Posterior vena cava (tissue), 2 donors: ENCODE measurements around the gene JMJD6. TPM values are rescaled to one million over a fixed set of nuclear protein-coding genes. Genes with fewer than 3 reads are reported as not detected.
"Not testable (repeated sequence)": the region's sequence is repeated elsewhere in the genome, so short reads cannot be mapped to it uniquely, and the experiment has no call there.

Source experiments
- DNase-seq: peaks from one replicate; pipeline ENCODE4 v3.0.0-alpha.2; 2020; ENCODE audit warnings: low spot score
- intact Hi-C, 2 donors: fragments of 100-400 bp; cut with DNase I; formaldehyde crosslinking; loops; one replicate each; pipeline versions ENCODE4 v1.14.1 to v1.14.2; 2022 to 2023
- total RNA-seq, 2 donors: library from RNA; stranded (reverse); fragmentation: NEBNext Ultra II Directional; extraction: Animal tissue kit (Norgen Biotek cat#: 25700); gene quantifications; one replicate each; pipeline ENCODE4 v1.2.1, GENCODE V29; 2021
- donor health status: DM: yes; HTN: yes; CAD: no.
- donor health status: DM: yes; HTN: yes; CAD: no.

JMJD6 gene
- total RNA-seq, 2 donors from 2014 or later, result 32.1 to 43.0 TPM

DNA sequence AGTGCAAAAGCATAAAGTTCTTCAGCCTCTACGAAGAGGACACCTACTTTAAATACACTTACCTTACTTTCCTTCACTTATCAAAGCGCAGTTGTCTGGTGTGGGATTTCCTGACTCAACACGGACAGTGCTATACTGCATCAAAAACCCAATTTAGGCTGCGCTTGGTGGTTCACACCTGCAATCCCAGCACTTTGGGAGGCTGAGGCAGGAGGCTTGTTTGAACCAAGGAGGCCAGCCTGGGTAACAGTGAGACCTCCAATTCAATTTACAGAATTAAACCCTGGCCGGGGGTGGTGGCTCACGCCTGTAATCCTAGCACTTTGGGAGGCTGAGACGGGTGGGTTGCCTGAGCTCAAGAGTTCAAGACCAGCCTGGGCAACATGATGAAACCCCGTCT is 4.1 kb downstream of the JMJD6 start:
- no peak for DNase-seq
- intact Hi-C loops, result loop anchor here in 1 of 2 donors (5.0 kb wide), 1 partner anchor 570 kb away; no protein-coding TSS in a partner anchor

DNA sequence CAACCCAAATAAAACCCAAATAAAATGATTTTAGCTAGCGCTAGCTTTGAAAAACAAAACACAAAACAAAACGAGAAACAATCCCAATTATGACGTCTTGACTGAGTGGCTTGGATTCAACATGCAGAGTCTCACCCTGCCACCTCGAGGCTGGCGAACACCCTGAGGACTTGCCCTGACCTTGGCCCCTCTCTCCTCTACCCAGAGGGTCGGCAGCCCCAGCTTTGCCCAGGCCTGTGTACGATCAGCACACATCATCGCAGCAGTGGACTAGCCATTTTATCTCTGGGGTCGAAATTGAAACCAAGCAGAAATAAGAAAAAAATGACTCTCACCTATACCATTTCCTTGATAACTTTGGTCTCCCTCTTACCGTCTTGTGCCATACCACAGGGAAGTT is 4.9 kb downstream of the JMJD6 start:
- intact Hi-C loops, result loop anchor here in 1 of 2 donors (5.0 kb wide), 1 partner anchor 569 kb away; no protein-coding TSS in a partner anchor
- no peak for DNase-seq

DNA sequence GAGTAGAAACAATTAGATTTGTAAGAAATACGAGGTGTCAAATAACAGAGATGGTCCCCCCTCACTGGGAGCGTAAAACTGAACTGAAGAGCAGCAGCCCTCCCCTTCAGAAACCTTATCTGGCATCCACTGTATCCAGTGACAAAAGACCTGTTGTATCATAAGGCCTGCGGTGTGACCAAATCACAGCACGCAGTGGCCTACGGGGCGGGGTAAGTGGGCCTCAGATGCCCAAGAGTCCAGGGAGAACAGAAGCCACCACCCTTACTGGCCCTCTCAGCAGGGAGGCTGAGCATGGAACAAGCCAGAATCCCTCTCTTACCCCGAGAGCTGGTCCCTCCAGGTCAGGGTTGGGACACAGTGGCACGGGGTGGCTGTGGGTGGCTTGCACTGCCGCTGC is 5.5 kb downstream of the JMJD6 start:
- intact Hi-C loops, result loop anchor here in 1 of 2 donors (5.0 kb wide), 1 partner anchor 569 kb away; no protein-coding TSS in a partner anchor
- no peak for DNase-seq

DNA sequence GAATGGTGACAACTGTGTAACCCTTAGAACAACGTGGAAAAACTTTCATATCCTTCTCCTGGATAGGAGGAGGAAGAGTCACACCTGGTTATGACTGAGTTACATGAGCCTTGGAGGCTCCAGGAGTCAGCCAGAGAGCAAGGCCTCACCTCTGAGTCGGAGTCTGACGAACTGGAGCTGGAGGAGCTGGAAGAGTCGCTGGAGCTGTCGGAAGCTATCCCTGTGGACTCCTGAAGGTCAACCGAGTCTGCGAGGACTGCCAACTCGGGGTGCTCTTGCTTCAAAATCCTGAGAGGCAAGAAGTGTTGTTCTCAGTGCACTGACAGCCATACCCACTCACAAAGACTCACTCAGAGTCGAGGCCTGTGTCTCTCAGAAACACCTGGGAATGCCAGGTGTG is 6.2 kb downstream of the JMJD6 start:
- DNase-seq, result no peak
- intact Hi-C loops, result loop anchor here in 1 of 2 donors (5.0 kb wide), 1 partner anchor 568 kb away; no protein-coding TSS in a partner anchor

DNA sequence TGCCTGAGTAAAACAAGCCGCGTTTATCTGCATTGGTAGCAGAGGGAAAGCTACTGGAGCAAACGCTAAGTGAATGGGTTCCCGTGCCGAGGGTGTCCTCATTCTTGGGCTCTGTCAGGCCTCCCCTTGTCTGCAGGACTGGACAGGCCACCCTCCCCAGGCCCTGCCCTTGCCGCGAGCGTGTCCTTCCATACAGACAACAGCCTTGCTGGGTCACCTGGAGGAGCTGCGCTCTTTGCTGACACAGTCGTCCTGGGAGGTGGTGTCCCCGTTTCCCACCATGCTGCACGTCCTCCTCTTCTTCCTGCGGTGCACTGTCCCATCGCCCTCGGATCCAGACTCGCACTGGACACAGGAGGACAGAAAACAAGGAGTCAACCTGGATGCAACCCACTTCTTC is 7.9 kb downstream of the JMJD6 start:
- intact Hi-C loops, result loop anchor here in 1 of 2 donors (5.0 kb wide), 1 partner anchor 36 kb away; no protein-coding TSS in a partner anchor
- DNase-seq, result no peak

DNA sequence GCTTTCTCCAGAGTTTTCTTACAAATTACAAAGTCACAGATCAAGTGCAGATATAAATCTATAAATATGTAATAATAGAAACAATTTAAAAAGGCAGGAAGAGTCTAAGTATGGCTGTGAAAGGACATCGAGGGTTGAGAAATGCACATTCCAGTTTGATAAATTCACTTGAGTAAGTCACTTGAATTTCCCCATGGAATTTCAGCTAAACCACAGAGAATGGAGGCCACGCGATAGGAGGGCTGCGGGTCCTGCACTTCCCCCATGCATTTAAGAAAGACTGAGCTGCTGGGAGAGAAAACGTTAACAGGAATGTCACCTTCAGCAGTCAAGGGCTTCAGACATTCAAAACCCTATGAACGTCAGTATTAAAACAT is 9.6 kb downstream of the JMJD6 start:
- DNase-seq, result no peak
- intact Hi-C loops, result loop anchor here in 1 of 2 donors (5.0 kb wide), 1 partner anchor 35 kb away; no protein-coding TSS in a partner anchor

DNA sequence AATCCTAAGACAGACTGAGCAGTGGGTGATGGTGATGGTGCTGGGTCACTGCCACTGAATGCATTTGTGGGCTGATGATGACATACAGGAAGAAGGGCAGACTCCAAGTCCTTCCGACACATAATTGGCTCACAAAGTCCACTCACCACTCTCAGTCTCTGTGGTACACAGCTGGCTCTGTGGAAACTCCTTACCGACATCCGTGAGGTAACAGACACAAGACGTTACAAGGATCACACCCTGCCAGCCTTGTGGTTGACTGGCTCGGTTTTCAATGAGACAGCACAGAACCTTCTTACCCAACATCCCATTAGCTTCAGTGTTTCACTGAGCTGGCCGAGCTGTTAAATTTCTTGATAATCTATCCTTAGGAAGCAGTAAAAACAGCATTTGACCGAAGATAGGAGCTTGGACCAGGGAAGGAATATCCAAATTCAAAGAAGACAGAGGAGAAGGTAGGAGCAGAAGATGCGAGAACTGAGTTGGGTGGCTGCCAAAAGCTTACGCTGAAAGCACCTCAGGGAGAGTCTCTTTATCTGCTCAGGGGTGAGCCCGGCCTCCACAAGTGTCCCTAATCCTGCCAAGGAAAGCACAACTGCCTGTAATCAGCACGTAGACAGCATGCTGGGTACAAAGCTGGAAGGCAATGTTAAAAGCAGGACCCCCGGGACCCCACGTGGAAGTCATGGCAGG is 10.1 kb downstream of the JMJD6 start:
- DNase-seq, result peak; percentile 91
- intact Hi-C loops, result loop anchor here in 1 of 2 donors (5.0 kb wide), 1 partner anchor 34 kb away; no protein-coding TSS in a partner anchor

DNA sequence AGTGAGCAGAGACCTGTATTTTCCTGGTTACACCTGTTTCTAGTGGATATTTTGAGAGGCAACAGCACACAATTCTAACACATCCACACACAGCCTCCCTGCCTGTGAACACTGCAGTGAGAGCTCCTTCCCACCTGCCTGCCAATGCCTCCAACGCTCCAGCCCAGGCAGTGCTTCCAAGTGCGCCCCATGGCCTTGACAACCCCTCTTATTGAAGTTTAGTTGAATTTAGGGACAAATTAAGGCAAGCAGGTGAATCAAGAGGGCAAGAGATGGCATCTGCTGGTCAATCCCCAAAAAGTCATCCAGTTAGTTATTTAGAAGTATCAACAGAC is 10.9 kb downstream of the JMJD6 start:
- no peak for DNase-seq
- intact Hi-C loops, result loop anchor here in 1 of 2 donors (5.0 kb wide), 1 partner anchor 33 kb away; no protein-coding TSS in a partner anchor

DNA sequence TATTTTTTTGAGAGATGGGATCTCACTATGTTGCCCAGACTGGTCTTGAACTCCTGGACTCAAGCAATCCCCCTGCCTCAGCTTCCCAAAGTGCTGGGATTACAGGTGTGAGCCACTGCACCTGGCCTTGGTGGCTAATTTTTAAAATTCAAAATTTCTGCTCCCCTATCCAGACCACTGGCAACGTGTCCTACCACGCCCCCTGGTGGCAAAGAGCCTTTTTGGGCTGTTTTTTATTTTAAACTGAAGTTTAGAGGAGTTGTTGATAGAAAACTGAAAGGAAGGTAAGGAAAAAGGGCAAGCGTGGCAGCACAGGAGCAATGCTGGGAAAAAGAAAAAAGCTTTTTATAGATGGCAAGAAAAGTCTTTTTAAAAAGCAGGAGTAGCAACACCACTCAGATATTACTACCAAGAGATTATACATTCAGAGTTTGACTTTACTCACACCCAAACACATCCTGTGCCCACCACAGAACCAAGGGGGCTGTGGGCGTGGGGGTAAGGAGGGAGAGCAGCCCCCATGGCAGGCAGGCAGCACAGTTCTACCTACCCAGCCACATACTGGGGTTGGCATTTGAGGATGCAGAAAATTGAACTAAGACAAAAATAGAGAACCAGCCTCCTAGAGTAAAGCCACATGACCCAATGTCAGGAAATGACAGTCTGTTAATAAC is 11.4 kb downstream of the JMJD6 start:
- DNase-seq, result peak; percentile 89

DNA sequence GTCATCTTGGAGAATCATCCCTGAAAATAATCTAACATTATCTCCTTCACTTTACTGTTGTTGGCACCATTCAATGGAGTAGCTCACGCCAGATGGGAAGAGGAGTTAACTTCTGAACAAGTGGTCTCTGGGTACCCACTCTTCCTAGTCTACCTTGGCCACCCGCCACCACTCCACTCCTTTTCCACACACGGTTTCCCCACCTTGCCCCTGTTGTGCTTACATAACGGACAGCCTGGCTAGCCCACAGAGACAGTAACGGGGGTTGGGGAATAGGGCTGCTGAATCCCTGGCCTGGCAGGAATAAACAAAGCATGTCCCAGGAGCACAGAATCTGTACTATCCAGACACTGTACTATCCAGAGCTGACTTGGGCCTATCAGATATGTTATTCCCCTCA is 12.1 kb downstream of the JMJD6 start:
- DNase-seq, result no peak
- intact Hi-C loops, result no loop called here

More for the DNA sequence above, 11.4 kb downstream of the JMJD6 start:
- intact Hi-C loops, result loop anchor here in 1 of 2 donors (5.0 kb wide), 1 partner anchor 33 kb away; no protein-coding TSS in a partner anchor

DNA sequence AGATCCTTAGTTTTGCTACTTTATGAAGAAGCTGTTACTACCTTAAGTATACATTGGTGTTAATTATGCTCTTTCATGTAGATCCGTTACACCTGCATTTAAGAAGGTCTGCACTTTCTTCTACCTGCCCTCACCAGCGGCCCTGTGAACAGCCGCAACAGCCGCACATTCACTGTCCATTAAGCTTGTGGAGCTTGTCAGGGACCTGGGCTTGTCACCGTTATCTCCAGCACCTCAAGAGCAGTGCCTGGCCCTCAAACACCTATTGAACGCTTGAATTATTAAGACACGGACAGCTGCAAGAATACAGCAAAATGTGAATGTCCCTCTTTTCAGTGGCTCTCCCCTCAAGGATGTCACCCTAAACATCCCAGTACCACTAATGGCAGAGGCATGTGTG is 12.6 kb downstream of the JMJD6 start:
- DNase-seq, result no peak
- intact Hi-C loops, result no loop called here

DNA sequence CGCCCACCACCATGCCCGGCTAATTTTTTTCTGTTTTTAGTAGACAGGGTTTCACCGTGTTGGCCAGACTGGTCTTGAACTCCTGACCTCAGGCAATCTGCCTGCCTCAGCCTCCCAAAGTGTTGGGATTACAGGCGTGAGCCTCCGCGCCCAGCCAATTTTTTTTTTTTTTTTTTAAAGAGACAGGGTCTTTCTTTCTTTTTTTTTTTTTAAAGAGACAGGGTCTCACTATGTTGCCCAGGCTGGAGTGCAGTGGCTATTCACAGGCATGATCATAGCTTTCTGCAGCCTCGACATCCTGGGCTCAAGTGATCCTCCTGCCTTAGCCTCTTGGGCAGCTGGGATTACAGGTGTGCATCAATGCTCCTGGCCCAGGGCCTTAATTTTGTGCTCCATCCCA is 14.1 kb downstream of the JMJD6 start:
- intact Hi-C loops, result not testable (repeated sequence)
- DNase-seq, result peak; percentile 16

DNA sequence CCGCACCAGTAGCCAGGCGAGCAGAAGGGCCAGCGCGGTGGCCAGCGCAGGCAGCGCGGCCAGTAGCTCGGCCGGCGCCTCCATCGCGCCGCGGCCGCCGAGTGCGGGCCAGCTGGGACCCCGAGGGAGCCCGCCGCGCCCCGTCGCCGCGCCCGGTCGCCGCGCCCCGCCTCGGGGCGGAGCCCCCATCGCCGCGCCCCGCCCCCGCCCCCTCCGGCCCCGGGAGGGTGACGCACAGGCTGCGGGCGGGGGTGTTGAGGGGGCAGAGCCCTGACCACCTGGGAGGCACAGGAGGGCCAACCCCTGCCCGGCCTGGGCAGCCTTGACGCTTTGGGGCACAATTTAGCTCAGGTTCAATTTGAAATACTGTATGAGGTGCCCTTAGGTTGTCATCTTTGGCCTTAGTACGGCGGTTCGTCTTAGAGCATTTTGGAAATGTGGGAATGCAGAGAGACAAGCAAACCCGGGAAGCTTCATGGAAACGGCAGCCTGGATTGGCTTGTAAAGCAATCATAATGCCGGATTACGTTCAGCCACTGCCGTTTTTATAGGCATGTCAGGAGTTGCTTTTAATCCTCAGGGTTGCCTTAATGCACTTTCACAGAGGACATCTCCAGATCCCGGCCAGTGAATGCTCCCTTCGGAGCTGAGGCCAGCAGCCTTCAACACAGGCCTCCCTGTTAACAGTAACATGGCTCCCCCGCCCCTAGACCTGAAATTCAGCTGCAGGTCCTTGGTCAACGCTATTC is 15.4 kb downstream of the JMJD6 start, which contains the start of gene MXRA7:
Gene MXRA7, minus strand, starts transcription at position 103 of the 749 bp plus-strand sequence. Its CDS starts 19 bp downstream, at position 84.
- intact Hi-C loops, result no loop called here
- DNase-seq, result peak; percentile 92

DNA sequence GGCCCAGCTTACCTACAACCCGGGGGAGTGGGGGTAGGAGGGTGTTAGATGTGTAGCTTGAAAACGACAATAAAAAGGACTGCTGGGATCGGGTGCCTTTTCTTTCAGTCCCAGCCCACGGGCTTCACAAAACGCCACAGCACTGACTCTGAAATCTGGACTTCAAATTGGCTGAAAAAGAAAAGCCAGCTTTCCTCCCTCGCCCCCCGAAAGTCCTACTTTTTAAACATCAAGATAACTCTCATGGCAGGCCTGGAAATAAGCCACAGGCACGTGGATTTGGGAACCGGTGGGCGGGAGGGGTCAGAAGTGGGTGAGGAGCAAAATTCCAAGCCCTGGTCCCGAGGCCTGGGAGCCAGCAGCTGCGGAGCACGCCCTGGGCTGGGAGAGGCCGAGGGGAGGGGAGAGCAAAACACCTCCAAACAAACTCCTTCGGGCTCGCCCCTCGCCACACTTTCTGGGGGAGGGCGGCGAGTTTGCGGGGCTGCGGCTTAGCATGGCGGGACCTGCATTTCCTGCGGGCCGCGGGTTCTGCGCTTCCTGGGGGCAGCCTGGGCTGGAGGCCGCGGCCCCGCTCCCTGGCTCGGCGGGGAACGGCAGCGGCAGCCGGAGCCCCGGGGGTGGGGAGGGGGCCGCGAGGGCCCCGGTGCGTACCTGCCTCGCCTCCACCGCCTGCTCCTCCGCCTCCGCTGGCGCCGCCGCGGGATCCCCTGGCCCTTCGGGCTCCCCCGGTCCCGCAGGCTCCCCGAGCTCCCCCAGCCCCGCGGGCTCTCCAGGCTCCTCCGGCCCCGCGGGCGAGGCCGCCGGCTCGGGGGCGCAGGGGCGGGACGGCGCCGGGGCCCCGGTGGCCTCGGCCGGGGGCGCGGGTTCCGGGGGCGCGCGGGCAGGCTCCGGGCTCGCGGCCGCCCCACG is 16.2 kb downstream of the JMJD6 start:
- DNase-seq, result peak; percentile 85
- intact Hi-C loops, result not testable (repeated sequence)

DNA sequence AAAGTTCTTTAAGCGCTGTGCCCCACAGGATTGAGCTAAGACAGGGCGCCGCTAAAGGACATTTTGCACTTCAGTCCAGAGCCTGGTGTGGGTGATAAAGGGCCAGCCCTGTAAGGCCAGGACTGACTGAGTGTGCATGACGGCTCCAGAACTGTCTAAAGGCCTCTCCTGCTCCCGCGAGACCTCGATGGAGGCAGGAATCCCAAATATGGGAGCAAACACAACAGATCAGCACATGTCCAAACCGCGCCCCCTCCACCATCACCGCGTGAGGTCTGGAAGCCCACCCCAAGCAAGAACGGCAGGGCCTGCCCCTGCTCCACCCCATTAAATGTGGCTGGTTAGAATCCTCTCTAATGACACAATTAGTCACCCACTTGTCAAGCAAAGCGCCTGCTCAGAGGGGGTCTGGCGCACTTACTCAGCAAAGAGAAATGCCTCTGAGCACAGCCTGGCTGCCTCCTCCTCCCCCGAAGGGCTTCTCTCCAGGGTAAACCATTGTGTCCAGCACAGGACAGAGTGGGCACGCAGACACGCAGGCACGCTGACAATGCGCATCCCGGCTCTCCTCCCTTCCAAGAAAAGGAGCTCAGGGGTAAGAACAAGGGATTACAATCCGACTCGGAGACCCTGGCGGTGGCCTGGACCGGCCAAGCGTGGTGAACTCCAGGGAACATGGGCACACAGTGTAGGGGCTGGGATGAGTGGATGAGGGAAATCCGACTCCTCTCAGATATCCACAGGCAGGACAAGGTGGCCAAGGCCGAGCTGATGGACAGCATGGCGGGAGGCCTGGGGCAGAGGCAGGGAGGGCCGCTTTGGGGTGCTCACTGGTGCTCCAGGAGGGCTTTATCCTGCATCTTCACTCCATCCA is 17.1 kb downstream of the JMJD6 start:
- intact Hi-C loops, result no loop called here
- DNase-seq, result peak; percentile 97

DNA sequence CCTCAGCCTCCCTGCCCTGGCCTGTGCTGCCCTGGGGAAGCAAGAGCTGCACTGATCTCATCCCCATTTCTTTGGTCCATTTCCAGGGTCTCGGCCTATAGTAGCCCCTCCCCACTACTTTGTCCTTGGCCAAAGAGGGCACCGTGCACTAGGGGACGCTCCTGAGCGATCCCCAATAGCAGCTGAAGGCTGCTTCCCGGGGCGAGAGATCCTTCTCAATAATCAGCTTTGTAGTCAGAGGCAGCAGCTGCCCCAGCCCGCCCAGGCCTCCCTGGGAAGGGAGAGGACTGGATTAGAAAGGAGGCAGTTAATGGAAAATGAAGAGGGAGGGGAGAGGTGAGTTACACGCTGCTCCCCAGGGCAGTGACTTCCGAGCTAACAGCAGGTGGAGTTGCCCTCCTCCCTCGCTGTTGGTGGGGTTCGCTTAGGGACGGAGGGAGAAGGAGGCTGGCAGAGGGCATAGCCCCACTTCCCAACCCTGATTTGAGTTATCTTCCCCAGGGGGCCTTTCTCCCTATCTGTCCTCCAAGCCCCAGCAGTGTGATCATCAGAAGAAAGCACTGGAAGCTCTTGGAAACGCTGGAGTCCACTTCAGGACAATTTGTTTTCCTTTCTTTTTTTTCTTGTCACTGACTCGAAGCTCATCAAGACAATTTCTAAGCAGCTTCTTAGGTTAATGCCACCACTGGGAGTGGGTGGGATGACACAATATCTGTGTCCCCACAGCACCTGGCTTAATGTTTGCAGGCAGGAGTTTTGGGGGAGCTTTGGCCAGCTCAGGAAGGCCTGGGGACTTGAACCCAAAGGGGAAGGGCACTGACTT is 18.2 kb downstream of the JMJD6 start:
- no peak for DNase-seq
- intact Hi-C loops, result no loop called here

DNA sequence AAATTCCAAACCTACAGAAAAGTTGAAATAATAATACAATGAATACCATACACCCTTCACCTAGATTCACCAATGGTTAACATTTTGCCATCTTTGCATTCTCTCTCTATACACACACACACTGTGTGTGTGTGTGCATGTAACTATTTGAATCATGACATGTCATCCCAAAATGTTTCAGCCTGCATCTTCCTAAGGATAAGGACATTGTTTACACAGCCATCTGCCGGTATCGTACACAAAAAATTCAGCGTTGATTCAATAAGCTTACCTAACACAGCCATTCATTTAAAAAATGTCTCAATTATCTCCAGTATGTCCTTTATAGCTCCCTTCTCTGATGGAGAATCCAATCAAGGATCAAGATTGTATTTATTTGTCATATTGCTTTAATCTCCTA is 19.6 kb downstream of the JMJD6 start:
- DNase-seq, result no peak
- intact Hi-C loops, result no loop called here
